Measurements from ENCODE around the gene SIGLEC8.
"Not testable (repeated sequence)": the region's sequence is repeated elsewhere in the genome, so short reads cannot be mapped to it uniquely, and the experiment has no call there.

The SIGLEC8 gene

DNA sequence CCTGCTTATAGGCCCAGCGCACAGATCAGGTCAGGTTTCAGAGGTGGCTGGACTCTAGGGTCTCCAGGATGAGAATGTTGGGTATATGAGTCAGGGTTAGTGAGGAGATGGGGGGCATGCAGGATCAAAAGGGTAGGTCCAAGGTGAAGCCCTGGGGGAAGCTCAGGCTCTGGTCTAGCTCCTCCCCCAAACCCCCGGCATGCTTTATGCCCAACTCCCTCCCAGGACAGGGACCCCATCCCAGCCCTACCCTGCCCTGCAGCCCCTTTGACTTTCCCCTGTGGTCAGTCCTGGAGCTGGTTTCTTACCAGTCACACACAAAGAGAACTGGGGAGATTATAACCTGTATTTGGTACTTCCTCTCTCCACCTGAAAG, 10.3 kb upstream of the SIGLEC8 start:
- WGBS (ENCODE audit: insufficient coverage), result 100% methylated on average over 1 of the region's 2 CpGs
- ChIA-PET POLR2A (no interaction called here), CTCF (interaction anchor here (0.6 to 1.9 kb wide), 10 partner anchors 11 to 184 kb away, joined by 3 to 8 read pairs (median 4); no protein-coding TSS in a partner anchor)
- Histone ChIP-seq H3K4me1 (ENCODE audit: control extremely low read depth in 1 of 4, control insufficient read depth in 4 of 4, insufficient read depth in 4 of 4, low read length in 3 of 4) (peaks cover 16 to 48% (median 25%) of the 10 kb centered on the region in 4 experiments), H3K27ac (ENCODE audit: insufficient read depth in 1 of 2, low read depth in 1 of 2, low read length in 2 of 2, poor library complexity in 1 of 2, severe bottlenecking in 2 of 2) (peak overlapping the region in 1 of 2 experiments; percentile 66), H3K27me3 (replicated peaks in 2 of 5; ENCODE audit: control insufficient read depth in 4 of 5, insufficient read depth in 5 of 5, low read length in 4 of 5) (peaks cover 0 to 1% (median 0%) of the 10 kb centered on the region in 5 experiments), H3K9me3 (ENCODE audit: control extremely low read depth in 1 of 5, control insufficient read depth in 4 of 5, insufficient read depth in 2 of 5, low read depth in 1 of 5, low read length in 4 of 5) (no peaks in the 10 kb centered on the region), H3K36me3 (ENCODE audit: control insufficient read depth in 4 of 4, insufficient read depth in 4 of 4, low read length in 3 of 4) (no peaks in the 10 kb centered on the region), H3K4me3 (ENCODE audit: control insufficient read depth in 1 of 7, extremely low read depth in 1 of 7, insufficient read depth in 4 of 7, low read depth in 2 of 7, low read length in 6 of 7) (peak overlapping the region in 2 of 7 experiments; percentile 43 to 57)
- DNase-seq, result no peak

DNA sequence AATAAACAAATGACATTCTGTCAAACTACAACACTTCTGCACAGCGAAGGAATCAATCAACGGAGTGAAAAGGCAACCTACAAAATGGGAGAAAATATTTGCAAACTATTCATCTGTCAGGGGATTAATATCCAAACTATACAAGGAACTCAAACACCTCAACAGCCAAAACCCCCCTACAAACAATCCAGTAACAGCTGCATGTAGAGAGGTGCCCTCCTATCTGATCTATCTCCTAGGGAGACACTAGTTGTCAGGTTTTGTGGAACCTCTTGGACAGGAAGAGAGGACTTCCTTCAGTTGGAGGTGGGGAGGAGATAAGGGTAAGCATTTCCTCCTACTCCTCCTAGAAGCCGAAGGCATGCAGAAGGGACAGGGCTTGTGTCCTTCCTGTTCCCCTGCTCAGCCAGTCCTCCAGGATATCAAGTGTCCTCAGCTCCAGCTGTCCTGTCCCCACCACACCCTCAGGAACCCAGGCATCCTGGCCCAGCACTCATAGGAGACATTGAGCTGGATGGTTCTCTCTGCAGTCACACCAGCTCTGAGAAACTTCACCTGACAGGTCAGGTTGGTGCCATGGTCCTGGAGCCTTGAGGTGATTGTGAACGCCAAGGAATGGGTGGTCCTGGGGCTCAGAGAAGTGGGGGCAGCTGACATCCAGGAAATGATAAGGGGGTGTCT, 9.8 kb upstream of the SIGLEC8 start:
- POLR2A ChIA-PET, result interaction anchor here (0.8 kb wide), 1 partner anchor 120 kb away, joined by 4 read pairs; no protein-coding TSS in a partner anchor
- 32% methylated on average over 2 of the region's 4 CpGs for WGBS (ENCODE audit: insufficient coverage)
- Histone ChIP-seq H3K27ac (ENCODE audit: insufficient read depth in 1 of 2, low read depth in 1 of 2, low read length in 2 of 2, poor library complexity in 1 of 2, severe bottlenecking in 2 of 2) (peak overlapping the region in 1 of 2 experiments; percentile 66), H3K27me3 (replicated peaks in 2 of 5; ENCODE audit: control insufficient read depth in 4 of 5, insufficient read depth in 5 of 5, low read length in 4 of 5) (no peaks in the 10 kb centered on the region), H3K36me3 (ENCODE audit: control insufficient read depth in 4 of 4, insufficient read depth in 4 of 4, low read length in 3 of 4) (no peaks in the 10 kb centered on the region), H3K4me3 (ENCODE audit: control insufficient read depth in 1 of 7, extremely low read depth in 1 of 7, insufficient read depth in 4 of 7, low read depth in 2 of 7, low read length in 6 of 7) (peak overlapping the region in 3 of 7 experiments; percentile 22 to 57 (median 43)), H3K4me1 (ENCODE audit: control extremely low read depth in 1 of 4, control insufficient read depth in 4 of 4, insufficient read depth in 4 of 4, low read length in 3 of 4) (peaks cover 16 to 50% (median 28%) of the 10 kb centered on the region in 4 experiments), H3K9me3 (ENCODE audit: control extremely low read depth in 1 of 5, control insufficient read depth in 4 of 5, insufficient read depth in 2 of 5, low read depth in 1 of 5, low read length in 4 of 5) (no peaks in the 10 kb centered on the region)
- CTCF ChIA-PET, result interaction anchor here (0.6 to 1.9 kb wide), 12 partner anchors 12 to 304 kb away, joined by 3 to 8 read pairs (median 3); no protein-coding TSS in a partner anchor
- DNase-seq, result peak; percentile 19 to 34 (median 19)

DNA sequence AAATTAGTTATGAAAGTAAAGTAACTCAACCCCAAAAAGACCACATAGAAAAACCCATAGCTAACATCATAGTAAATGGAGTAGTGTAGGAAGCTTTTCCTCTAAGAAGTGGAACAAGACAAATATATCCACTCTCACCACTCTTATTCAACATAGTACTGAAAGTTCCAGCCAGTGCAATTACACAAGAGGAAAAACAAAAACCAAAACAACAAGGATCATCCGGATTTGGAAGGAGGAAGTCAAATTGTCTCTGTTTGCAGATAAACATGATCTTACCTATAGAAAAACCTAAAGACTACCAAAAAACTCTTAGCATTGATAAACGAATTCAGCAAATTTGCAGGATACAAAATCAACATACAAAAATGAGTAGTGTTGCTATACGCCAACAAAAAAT, 8.5 kb upstream of the SIGLEC8 start:
- no peak for DNase-seq
- WGBS (ENCODE audit: insufficient coverage), result 100% methylated on average over 2 of the region's 3 CpGs

DNA sequence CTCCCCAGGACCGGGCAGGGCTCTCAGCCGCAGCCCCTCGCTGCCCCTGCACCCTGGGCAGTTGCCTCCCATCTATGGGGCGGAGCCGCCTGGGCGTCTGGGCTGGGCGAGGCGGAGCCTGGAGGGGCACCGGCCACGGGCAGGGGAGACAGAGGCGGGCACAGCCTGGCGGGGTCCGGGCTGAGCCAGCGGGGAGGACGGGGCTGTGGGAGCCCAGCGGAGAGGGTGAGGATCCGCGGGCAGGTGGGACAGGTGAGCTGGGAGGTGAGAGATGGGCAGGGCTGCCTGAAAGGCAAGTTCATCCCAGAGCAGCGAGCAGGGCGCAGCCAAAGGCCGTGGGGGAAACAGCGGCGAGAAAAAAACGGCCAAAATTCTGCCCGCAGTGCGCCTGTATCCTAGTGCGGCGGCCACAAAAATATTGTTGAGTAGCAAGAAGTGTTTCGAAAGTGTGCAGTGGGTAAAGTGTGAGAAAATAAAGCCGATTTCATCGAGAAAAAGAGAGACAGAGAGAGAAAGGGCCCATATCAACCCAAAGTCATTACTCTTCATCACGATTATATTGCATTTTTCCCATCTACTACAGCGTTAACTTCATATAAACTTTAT, 5.8 kb upstream of the SIGLEC8 start:
- DNase-seq, result peak in 1 of 3 donors; percentile 26
- 20% methylated on average over 9 of the region's 33 CpGs for WGBS (ENCODE audit: insufficient coverage)
- peak overlapping the region in 4 of 7 experiments; percentile 20 to 38 (median 26) for H3K4me3 ChIP-seq (ENCODE audit: control insufficient read depth in 1 of 7, extremely low read depth in 1 of 7, insufficient read depth in 4 of 7, low read depth in 2 of 7, low read length in 6 of 7)
- CTCF ChIA-PET; POLR2A ChIA-PET; H3K27ac ChIP-seq (ENCODE audit: insufficient read depth in 1 of 2, low read depth in 1 of 2, low read length in 2 of 2, poor library complexity in 1 of 2, severe bottlenecking in 2 of 2); H3K27me3 ChIP-seq (replicated peaks in 2 of 5; ENCODE audit: control insufficient read depth in 4 of 5, insufficient read depth in 5 of 5, low read length in 4 of 5); H3K9me3 ChIP-seq (ENCODE audit: control extremely low read depth in 1 of 5, control insufficient read depth in 4 of 5, insufficient read depth in 2 of 5, low read depth in 1 of 5, low read length in 4 of 5); H3K36me3 ChIP-seq (ENCODE audit: control insufficient read depth in 4 of 4, insufficient read depth in 4 of 4, low read length in 3 of 4): not testable (repeated sequence)
- H3K4me1 ChIP-seq (ENCODE audit: control extremely low read depth in 1 of 4, control insufficient read depth in 4 of 4, insufficient read depth in 4 of 4, low read length in 3 of 4), result peaks cover 20 to 71% (median 53%) of the 10 kb centered on the region in 4 experiments

More for the DNA sequence above, 8.5 kb upstream of the SIGLEC8 start:
- Histone ChIP-seq H3K27ac (ENCODE audit: insufficient read depth in 1 of 2, low read depth in 1 of 2, low read length in 2 of 2, poor library complexity in 1 of 2, severe bottlenecking in 2 of 2) (peak overlapping the region in 1 of 2 experiments; percentile 54), H3K4me3 (ENCODE audit: control insufficient read depth in 1 of 7, extremely low read depth in 1 of 7, insufficient read depth in 4 of 7, low read depth in 2 of 7, low read length in 6 of 7) (no peak overlapping the region), H3K27me3 (replicated peaks in 2 of 5; ENCODE audit: control insufficient read depth in 4 of 5, insufficient read depth in 5 of 5, low read length in 4 of 5) (no peaks in the 10 kb centered on the region), H3K9me3 (ENCODE audit: control extremely low read depth in 1 of 5, control insufficient read depth in 4 of 5, insufficient read depth in 2 of 5, low read depth in 1 of 5, low read length in 4 of 5) (no peaks in the 10 kb centered on the region), H3K4me1 (ENCODE audit: control extremely low read depth in 1 of 4, control insufficient read depth in 4 of 4, insufficient read depth in 4 of 4, low read length in 3 of 4) (peaks cover 16 to 62% (median 35%) of the 10 kb centered on the region in 4 experiments), H3K36me3 (ENCODE audit: control insufficient read depth in 4 of 4, insufficient read depth in 4 of 4, low read length in 3 of 4) (no peaks in the 10 kb centered on the region)
- ChIA-PET POLR2A (no interaction called here), CTCF (interaction anchor here (0.6 to 1.9 kb wide), 8 partner anchors 9 to 190 kb away, joined by 3 to 8 read pairs (median 4); no protein-coding TSS in a partner anchor)

DNA sequence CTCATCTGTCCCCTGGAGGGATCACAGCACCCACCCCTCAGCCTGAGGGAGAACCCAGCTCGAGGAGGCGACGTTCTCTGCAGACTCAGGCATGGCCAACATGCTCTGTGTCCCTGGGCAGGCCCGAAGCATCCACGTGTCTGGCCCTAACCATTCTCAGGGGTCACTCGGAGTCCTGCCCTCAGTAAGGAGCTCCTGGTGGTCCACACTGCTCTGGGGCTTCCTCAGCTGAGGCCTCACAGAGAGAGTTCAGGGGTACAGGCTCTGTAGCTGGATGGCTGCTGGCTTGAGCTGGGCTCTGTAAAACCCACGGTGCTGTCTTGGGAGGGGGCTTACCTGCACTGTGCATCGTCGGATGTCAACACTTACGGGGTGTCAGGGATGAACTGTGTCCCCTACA, 4.4 kb upstream of the SIGLEC8 start:
- Histone ChIP-seq H3K27me3 (replicated peaks in 2 of 5; ENCODE audit: control insufficient read depth in 4 of 5, insufficient read depth in 5 of 5, low read length in 4 of 5) (no peaks in the 10 kb centered on the region), H3K36me3 (ENCODE audit: control insufficient read depth in 4 of 4, insufficient read depth in 4 of 4, low read length in 3 of 4) (no peaks in the 10 kb centered on the region), H3K27ac (ENCODE audit: insufficient read depth in 1 of 2, low read depth in 1 of 2, low read length in 2 of 2, poor library complexity in 1 of 2, severe bottlenecking in 2 of 2) (no peak overlapping the region), H3K9me3 (ENCODE audit: control extremely low read depth in 1 of 5, control insufficient read depth in 4 of 5, insufficient read depth in 2 of 5, low read depth in 1 of 5, low read length in 4 of 5) (no peaks in the 10 kb centered on the region), H3K4me1 (ENCODE audit: control extremely low read depth in 1 of 4, control insufficient read depth in 4 of 4, insufficient read depth in 4 of 4, low read length in 3 of 4) (peaks cover 17 to 67% (median 44%) of the 10 kb centered on the region in 4 experiments), H3K4me3 (ENCODE audit: control insufficient read depth in 1 of 7, extremely low read depth in 1 of 7, insufficient read depth in 4 of 7, low read depth in 2 of 7, low read length in 6 of 7) (no peak overlapping the region)
- WGBS (ENCODE audit: insufficient coverage), result 95% methylated on average over 10 of the region's 10 CpGs
- ChIA-PET CTCF (interaction anchor here (1.2 to 3.8 kb wide), 4 partner anchors 10 to 53 kb away, joined by 3 to 26 read pairs (median 8); no protein-coding TSS in a partner anchor), POLR2A (no interaction called here)
- no peak for DNase-seq

DNA sequence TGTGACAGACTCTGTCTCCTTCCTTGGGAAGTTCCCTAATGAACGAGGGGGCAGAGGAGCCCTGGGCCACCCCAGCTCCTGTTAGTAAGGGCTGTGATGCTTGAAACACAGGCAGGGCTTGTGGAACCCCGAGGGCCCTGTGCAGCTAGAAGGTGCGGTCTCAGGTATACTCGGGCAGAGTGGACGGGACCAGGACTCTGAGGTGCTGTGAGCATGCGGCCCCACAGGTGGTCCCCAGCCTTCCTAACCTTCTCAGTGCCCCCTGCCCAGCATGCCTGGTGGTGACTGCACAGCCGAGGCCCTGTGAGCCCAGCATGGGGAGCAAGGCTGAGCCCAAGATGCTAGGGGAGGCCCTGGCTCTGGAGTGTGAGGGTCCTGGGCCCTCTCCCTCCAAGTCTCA, 4.0 kb upstream of the SIGLEC8 start:
- POLR2A ChIA-PET, result no interaction called here
- Histone ChIP-seq H3K27me3 (replicated peaks in 2 of 5; ENCODE audit: control insufficient read depth in 4 of 5, insufficient read depth in 5 of 5, low read length in 4 of 5) (no peaks in the 10 kb centered on the region), H3K4me3 (ENCODE audit: control insufficient read depth in 1 of 7, extremely low read depth in 1 of 7, insufficient read depth in 4 of 7, low read depth in 2 of 7, low read length in 6 of 7) (no peak overlapping the region), H3K4me1 (ENCODE audit: control extremely low read depth in 1 of 4, control insufficient read depth in 4 of 4, insufficient read depth in 4 of 4, low read length in 3 of 4) (peaks cover 13 to 66% (median 41%) of the 10 kb centered on the region in 4 experiments), H3K27ac (ENCODE audit: insufficient read depth in 1 of 2, low read depth in 1 of 2, low read length in 2 of 2, poor library complexity in 1 of 2, severe bottlenecking in 2 of 2) (no peak overlapping the region), H3K9me3 (ENCODE audit: control extremely low read depth in 1 of 5, control insufficient read depth in 4 of 5, insufficient read depth in 2 of 5, low read depth in 1 of 5, low read length in 4 of 5) (no peaks in the 10 kb centered on the region), H3K36me3 (ENCODE audit: control insufficient read depth in 4 of 4, insufficient read depth in 4 of 4, low read length in 3 of 4) (no peaks in the 10 kb centered on the region)
- 100% methylated on average over 3 of the region's 7 CpGs for WGBS (ENCODE audit: insufficient coverage)
- CTCF ChIA-PET, result interaction anchor here (1.2 to 3.8 kb wide), 4 partner anchors 10 to 53 kb away, joined by 3 to 26 read pairs (median 8); no protein-coding TSS in a partner anchor
- DNase-seq, result peak in 1 of 3 donors; percentile 19

Data from common myeloid progenitor, CD34-positive (primary cell).